OCI-LY7 (cell line): ENCODE data around the gene SMIM38. TPM values are rescaled to one million over a fixed set of nuclear protein-coding genes. Genes with fewer than 3 reads are reported as not detected.
"Not testable (repeated sequence)": the region's sequence is repeated elsewhere in the genome, so short reads cannot be mapped to it uniquely, and the experiment has no call there.

ENCODE experiments used
- BruUV-seq: library from RNA; stranded (reverse); fragments of 400-500 nt; replicated peaks from 2 replicates; lab custom pipeline; 2021; lab: Mats Ljungman, UMichigan
- CTCF ChIA-PET: fragments of 300-600 bp; sonication (Branson Sonifier 250); formaldehyde crosslinking; loops from one replicate; lab custom pipeline; 2022; ENCODE audit warnings: antibody characterized with exemption; ENCODE audit not compliant: unreplicated experiment; lab: Charles Lee
- POLR2A ChIA-PET: fragments of 300-600 bp; sonication (Branson Sonifier 250); formaldehyde crosslinking; loops from one replicate; lab custom pipeline; 2022; ENCODE audit warnings: antibody characterized with exemption; lab: Charles Lee
- DNase-seq: peaks from one replicate; pipeline ENCODE4 v3.0.0-alpha.2; 2015; ENCODE audit warnings: low spot score
- H2AFZ ChIP-seq: fragments of 200-600 bp; sonication (generic), shearing (Covaris generic); 2 replicates; pipeline ENCODE4 v1.6.1; 2014; ENCODE audit warnings: mild to moderate bottlenecking, antibody characterized with exemption, low read length, moderate library complexity
- H3K27ac ChIP-seq: fragments of 200-600 bp; sonication (generic); 2 replicates; pipeline ENCODE4 v1.5.1; 2014; ENCODE audit warnings: mixed run types, low read depth, mild to moderate bottlenecking, moderate library complexity, low read length, inconsistent platforms; ENCODE audit not compliant: poor library complexity, severe bottlenecking
- H3K36me3 ChIP-seq: fragments of 200-600 bp; sonication (generic); 2 replicates; pipeline ENCODE4 v1.6.1; 2014; ENCODE audit warnings: mild to moderate bottlenecking, antibody characterized with exemption, low read length, moderate library complexity, mixed read lengths; ENCODE audit not compliant: insufficient read depth
- H3K4me1 ChIP-seq: fragments of 200-600 bp; sonication (generic); 2 replicates; pipeline ENCODE4 v1.5.1; 2014; ENCODE audit warnings: mild to moderate bottlenecking, low read length; ENCODE audit not compliant: insufficient read depth, poor library complexity, severe bottlenecking
- H3K4me2 ChIP-seq: fragments of 200-600 bp; sonication (generic); 2 replicates; pipeline ENCODE4 v1.6.1; 2014; ENCODE audit warnings: mild to moderate bottlenecking, low read length
- H3K4me3 ChIP-seq: fragments of 200-600 bp; sonication (generic); 2 replicates; pipeline ENCODE4 v1.5.1; 2014; ENCODE audit warnings: mild to moderate bottlenecking, low read depth, low read length; ENCODE audit not compliant: poor library complexity, severe bottlenecking
- H3K79me2 ChIP-seq: fragments of 200-600 bp; sonication (generic); 2 replicates; pipeline ENCODE4 v1.6.1; 2016; ENCODE audit warnings: low read depth, mild to moderate bottlenecking, low read length, moderate library complexity, mixed read lengths; ENCODE audit not compliant: insufficient read depth
- H3K9me2 ChIP-seq: fragments of 200-600 bp; sonication (generic); 2 replicates; pipeline ENCODE4 v1.6.1; 2016; ENCODE audit warnings: mild to moderate bottlenecking, low read length, mixed read lengths; ENCODE audit not compliant: insufficient read depth
- H3K9me3 ChIP-seq: fragments of 200-600 bp; sonication (generic); 2 replicates; pipeline ENCODE4 v1.6.1; 2014; ENCODE audit warnings: mild to moderate bottlenecking, mixed run types, low read length, mixed read lengths
- H4K20me1 ChIP-seq: fragments of 200-600 bp; sonication (generic); 2 replicates; pipeline ENCODE4 v1.6.1; 2014; ENCODE audit warnings: mild to moderate bottlenecking, antibody characterized with exemption, low read length, moderate library complexity, mixed read lengths; ENCODE audit not compliant: insufficient read depth
- EZH2phosphoT487 ChIP-seq: fragments of 200-600 bp; sonication (generic); IDR thresholded peaks from 2 replicates; pipeline ENCODE4 v1.6.1; 2018; ENCODE audit warnings: low read depth, borderline replicate concordance, mild to moderate bottlenecking, mixed run types, antibody characterized with exemption, low read length, moderate library complexity, mixed read lengths
- intact Hi-C: fragments of 100-400 bp; cut with micrococcal nuclease; formaldehyde crosslinking; loops from one replicate; pipeline ENCODE4 v1.10.0; 2022; ENCODE audit not compliant: unreplicated experiment
- total RNA-seq, 2 experiments: library from RNA; depleted of rRNA in 1 of 2; stranded (reverse); fragments of >200 nt in 1 of 2; shearing (Covaris generic) in 1 of 2; gene quantifications; 2 replicates each; pipeline ENCODE4 v1.2.3, GENCODE V29; 2014 to 2022
- TF ChIP-seq, protein P1 (sequence below): fragments of 200-600 bp; sonication (generic); conservative IDR thresholded peaks from 2 replicates; pipeline ENCODE4 v1.5.1; 2014; ENCODE audit warnings: mild to moderate bottlenecking, antibody characterized with exemption, low read length, moderate library complexity, mixed read lengths

SMIM38 gene
- total RNA-seq, 2 experiments from 2014 or later = 0.11 to 0.63 TPM

DNA sequence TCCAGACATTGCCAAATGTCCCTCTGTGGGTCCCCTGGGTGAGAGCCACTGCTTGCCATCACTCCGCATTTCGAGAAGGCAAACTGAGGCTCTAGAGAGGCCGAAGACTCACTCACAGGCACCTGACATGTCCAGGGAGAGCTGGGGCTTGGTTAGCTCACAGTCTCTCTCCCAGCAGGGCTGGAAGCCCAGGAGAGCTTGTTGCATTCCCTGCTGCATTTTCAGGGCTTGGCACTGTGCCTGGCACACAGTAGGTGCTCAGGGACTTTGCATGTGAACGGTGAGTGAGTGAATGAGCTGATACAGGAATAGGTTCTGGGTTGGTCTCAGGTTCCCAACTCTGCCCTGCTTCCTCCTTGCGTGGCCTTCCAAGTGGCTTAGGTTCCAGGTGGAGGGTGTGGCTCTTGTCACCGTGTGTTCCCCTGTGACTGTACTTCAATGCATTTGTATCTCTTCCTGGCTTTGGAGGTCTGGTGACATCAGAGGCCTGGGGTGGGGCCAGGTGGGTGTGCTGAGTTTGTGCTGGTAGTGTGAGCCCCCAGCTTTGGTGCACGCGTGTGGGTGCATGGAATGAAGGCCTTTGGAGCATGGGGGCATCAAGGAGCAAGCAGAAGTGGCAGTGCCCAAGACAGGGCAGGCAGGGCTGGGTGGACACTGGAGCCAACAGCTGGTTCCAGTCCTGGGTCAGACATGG lies 18.4 kb upstream of the SMIM38 start:
- intact Hi-C loops = no loop called here
- Histone ChIP-seq H3K36me3 (no peaks in the 10 kb centered on the region), H3K4me1 (no peaks in the 10 kb centered on the region), H4K20me1 (no peaks in the 10 kb centered on the region), H3K27ac (no peak overlapping the region), H3K9me2 (no peaks in the 10 kb centered on the region), H3K9me3 (peaks cover 7% of the 10 kb centered on the region; the same call in 1 of the 2 replicates), H3K4me2 (no peak overlapping the region), H3K79me2 (no peaks in the 10 kb centered on the region), H2AFZ (no peak overlapping the region), H3K4me3 (no peak overlapping the region)
- TF ChIP-seq EZH2phosphoT487 = no peak
- TF ChIP-seq, protein P1, sequence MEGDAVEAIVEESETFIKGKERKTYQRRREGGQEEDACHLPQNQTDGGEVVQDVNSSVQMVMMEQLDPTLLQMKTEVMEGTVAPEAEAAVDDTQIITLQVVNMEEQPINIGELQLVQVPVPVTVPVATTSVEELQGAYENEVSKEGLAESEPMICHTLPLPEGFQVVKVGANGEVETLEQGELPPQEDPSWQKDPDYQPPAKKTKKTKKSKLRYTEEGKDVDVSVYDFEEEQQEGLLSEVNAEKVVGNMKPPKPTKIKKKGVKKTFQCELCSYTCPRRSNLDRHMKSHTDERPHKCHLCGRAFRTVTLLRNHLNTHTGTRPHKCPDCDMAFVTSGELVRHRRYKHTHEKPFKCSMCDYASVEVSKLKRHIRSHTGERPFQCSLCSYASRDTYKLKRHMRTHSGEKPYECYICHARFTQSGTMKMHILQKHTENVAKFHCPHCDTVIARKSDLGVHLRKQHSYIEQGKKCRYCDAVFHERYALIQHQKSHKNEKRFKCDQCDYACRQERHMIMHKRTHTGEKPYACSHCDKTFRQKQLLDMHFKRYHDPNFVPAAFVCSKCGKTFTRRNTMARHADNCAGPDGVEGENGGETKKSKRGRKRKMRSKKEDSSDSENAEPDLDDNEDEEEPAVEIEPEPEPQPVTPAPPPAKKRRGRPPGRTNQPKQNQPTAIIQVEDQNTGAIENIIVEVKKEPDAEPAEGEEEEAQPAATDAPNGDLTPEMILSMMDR = no peak
- CTCF ChIA-PET = no interaction called here
- DNase-seq = no peak
- POLR2A ChIA-PET = no interaction called here
- BruUV-seq = no TSS peak

DNA sequence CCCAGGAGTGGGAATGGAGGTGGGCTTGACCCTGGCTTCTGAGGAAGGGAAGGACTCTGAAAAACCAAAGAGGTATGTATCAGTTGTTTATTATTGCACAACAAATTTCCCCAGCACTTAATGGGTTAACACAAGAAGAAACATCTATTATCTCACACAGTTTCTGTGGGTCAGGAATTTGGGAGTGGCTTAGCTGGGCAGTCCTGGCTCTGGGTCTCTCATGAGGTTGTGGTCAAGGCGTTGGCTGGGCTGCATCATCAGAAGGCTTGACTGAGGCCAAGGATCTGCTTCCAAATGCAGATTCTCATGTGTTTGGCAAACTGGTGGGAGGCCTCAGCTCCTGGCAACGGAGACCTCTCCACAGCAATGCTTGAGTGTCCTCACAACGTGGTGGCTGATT lies 17.5 kb upstream of the SMIM38 start:
- H3K4me1 ChIP-seq = no peaks in the 10 kb centered on the region
- no peak overlapping the region for H3K4me2 ChIP-seq
- H2AFZ ChIP-seq = no peak overlapping the region
- H3K79me2 ChIP-seq = no peaks in the 10 kb centered on the region
- H3K9me2 ChIP-seq = no peaks in the 10 kb centered on the region
- no peaks in the 10 kb centered on the region for H3K36me3 ChIP-seq
- DNase-seq = no peak
- ChIA-PET CTCF (no interaction called here), POLR2A (no interaction called here)
- no peak overlapping the region for H3K4me3 ChIP-seq
- H3K27ac ChIP-seq = no peak overlapping the region
- BruUV-seq = no TSS peak
- H3K9me3 ChIP-seq = peaks cover 3% of the 10 kb centered on the region; the same call in 1 of the 2 replicates
- TF ChIP-seq EZH2phosphoT487 = no peak
- TF ChIP-seq, protein P1 = no peak
- intact Hi-C loops = no loop called here
- no peaks in the 10 kb centered on the region for H4K20me1 ChIP-seq

DNA sequence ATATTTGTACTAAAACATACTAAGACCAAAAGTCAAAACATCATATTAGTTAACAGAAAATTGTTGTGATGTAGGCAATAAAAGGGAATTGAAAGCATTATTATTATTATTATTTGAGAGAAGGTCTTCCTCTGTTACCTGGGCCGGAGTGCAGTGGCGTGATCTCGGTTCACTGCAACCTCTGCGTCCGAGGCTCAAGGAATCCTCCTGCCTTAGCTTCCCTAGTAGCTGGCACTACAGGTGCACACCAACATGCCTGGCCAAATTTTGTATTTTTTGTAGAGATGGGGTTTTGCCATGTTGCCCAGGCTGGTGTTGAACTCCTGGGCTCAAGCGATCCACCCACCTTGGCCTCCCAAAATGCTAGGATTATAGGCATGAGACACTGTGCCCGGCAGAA lies 15.6 kb upstream of the SMIM38 start:
- H2AFZ ChIP-seq, H4K20me1 ChIP-seq, H3K27ac ChIP-seq, H3K79me2 ChIP-seq, DNase-seq, CTCF ChIA-PET, H3K36me3 ChIP-seq, H3K4me2 ChIP-seq, H3K4me3 ChIP-seq, intact Hi-C loops, BruUV-seq, H3K9me2 ChIP-seq, H3K9me3 ChIP-seq, H3K4me1 ChIP-seq, POLR2A ChIA-PET: not testable (repeated sequence)
